ENCODE results near the gene TMOD1.

The TMOD1 gene

GRCh38 chr9:97504381-97505216, 3.1 kb downstream of the TMOD1 start:
- H3K4me3 ChIP-seq (replicated peaks in 1 of 2; ENCODE audit: low read depth in 2 of 2, low read length in 2 of 2), result no peak overlapping the region
- no peak for TF ChIP-seq CTCF (IDR thresholded peaks at IDR 0.05; ENCODE audit: low read depth, low read length)
- no peak for DNase-seq (ENCODE audit: low read depth in 2 of 2)

- H3K4me3 ChIP-seq (replicated peaks in 1 of 2; ENCODE audit: low read depth in 2 of 2, low read length in 2 of 2), result no peak overlapping the region
- DNase-seq (ENCODE audit: low read depth in 2 of 2), result no peak
- TF ChIP-seq CTCF (IDR thresholded peaks at IDR 0.05; ENCODE audit: low read depth, low read length), result no peak
Measured at GRCh38 chr9:97505845-97506244, 4.4 kb downstream of the TMOD1 start.

GRCh38 chr9:97506306-97506705, 4.8 kb downstream of the TMOD1 start:
- no peak overlapping the region for H3K4me3 ChIP-seq (replicated peaks in 1 of 2; ENCODE audit: low read depth in 2 of 2, low read length in 2 of 2)
- DNase-seq (ENCODE audit: low read depth in 2 of 2), result no peak
- no peak for TF ChIP-seq CTCF (IDR thresholded peaks at IDR 0.05; ENCODE audit: low read depth, low read length)

GRCh38 chr9:97506787-97507186, 5.3 kb downstream of the TMOD1 start:
- H3K4me3 ChIP-seq (replicated peaks in 1 of 2; ENCODE audit: low read depth in 2 of 2, low read length in 2 of 2), result no peak overlapping the region
- no peak for DNase-seq (ENCODE audit: low read depth in 2 of 2)
- no peak for TF ChIP-seq CTCF (IDR thresholded peaks at IDR 0.05; ENCODE audit: low read depth, low read length)

- no peak for DNase-seq (ENCODE audit: low read depth in 2 of 2)
- TF ChIP-seq CTCF (IDR thresholded peaks at IDR 0.05; ENCODE audit: low read depth, low read length), result no peak
- H3K4me3 ChIP-seq (replicated peaks in 1 of 2; ENCODE audit: low read depth in 2 of 2, low read length in 2 of 2), result no peak overlapping the region
Measured at GRCh38 chr9:97507428-97507984, 6.0 kb downstream of the TMOD1 start.

GRCh38 chr9:97508852-97509251, 7.4 kb downstream of the TMOD1 start:
- no peak for TF ChIP-seq CTCF (IDR thresholded peaks at IDR 0.05; ENCODE audit: low read depth, low read length)
- no peak for DNase-seq (ENCODE audit: low read depth in 2 of 2)
- H3K4me3 ChIP-seq (replicated peaks in 1 of 2; ENCODE audit: low read depth in 2 of 2, low read length in 2 of 2), result no peak overlapping the region

Data from cardiac fibroblast (primary cell).